HG03095 (cell line): Measurements from ENCODE around the gene HSD17B4.
"Not testable (repeated sequence)": the region's sequence is repeated elsewhere in the genome, so short reads cannot be mapped to it uniquely, and the experiment has no call there.

Experiments used
- ATAC-seq: cut with Tn5 transposase; IDR thresholded peaks from one replicate; pipeline ENCODE4 v1.9.1; 2021; ENCODE audit warnings: moderate library complexity; ENCODE audit not compliant: unreplicated experiment

HSD17B4 gene

DNA sequence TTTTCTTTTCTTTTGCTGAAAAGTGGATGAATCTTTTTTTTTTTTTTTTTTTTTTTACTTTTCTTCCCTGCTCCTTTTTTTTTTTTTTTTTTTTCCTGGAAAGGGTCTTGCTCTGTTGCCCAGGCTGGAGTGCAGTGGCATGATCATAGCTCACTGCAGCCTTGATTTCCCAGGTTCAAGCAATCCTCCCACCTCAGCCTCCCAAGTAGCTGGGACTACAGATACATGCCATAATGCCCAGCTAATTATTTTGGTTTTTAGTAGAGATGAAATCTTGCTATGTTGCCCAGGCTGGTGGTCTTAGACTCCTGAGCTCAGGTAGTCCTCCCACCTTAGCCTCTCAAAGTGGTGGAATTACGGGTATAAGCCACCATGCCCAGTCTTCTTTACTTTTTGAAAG lies 20.9 kb downstream of the HSD17B4 start:
- no peak for ATAC-seq

DNA sequence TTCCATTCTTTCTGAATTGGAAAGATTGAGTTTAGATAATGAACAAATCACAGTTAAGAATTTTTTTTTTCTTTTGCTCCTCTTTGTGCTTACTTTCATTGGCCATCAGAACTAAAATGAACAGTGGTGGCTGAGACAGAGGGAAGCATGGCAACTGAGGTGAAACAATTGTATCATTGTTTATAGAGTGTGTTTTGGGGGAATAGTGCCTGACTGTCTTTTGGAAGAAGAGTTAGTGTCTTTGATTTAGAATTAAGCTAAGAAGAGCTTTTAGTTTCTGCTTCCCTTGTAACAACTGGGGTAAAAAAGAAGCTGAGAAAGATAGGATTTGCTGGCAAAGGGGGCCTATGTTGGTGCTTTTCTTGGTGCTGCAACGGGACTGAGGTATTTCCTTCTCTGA lies 24.0 kb downstream of the HSD17B4 start:
- no peak for ATAC-seq

DNA sequence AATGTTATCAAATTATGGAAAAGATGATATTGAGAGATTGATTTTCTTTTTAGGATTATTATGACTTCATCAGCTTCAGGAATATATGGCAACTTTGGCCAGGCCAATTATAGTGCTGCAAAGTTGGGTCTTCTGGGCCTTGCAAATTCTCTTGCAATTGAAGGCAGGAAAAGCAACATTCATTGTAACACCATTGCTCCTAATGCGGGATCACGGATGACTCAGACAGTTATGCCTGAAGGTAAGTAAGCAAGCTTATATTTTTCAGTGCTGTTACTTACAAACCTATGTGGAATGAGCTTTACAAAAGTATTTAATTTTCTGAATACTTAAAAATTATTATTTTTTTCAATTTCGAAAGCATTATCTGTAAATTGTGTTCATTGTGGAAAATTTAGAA lies 26.5 kb downstream of the HSD17B4 start:
- no peak for ATAC-seq

DNA sequence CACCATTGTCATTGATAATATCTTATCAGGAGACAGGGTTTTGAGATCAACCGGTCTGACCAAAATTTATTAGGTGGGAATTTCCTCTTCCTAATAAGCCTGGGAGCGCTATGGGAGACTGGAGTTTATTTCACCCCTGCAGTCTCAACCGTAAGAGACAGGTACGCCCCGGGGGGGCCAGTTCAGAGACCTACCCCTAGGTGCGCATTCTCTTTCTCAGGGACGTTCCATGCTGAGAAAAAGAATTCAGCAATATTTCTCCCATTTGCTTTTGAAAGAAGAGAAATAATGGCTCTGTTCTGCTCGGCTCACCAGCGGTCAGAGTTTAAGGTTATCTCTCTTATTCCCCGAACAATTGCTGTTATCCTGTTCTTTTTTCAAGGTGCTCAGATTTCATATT lies 28.3 kb downstream of the HSD17B4 start:
- not testable (repeated sequence) for ATAC-seq

DNA sequence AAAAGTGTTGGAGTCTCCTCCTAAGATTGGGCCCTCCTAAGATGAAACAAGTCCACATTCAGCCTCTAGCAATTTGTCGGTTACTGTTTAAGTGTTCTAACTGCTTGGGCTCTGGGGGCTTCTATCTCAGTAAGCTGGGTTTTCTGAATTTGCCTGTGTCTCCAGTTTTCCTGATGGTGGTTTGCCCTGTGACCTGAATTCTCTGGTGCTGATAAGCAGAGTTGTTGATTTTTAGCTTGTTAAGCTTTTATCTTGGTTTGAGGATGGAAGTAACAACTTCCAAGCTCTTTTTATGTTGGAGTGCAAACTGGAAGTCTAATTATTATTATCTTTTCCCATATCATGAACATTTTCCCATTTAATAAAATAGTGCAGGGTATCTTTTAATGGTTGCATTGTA lies 30.9 kb downstream of the HSD17B4 start:
- no peak for ATAC-seq

DNA sequence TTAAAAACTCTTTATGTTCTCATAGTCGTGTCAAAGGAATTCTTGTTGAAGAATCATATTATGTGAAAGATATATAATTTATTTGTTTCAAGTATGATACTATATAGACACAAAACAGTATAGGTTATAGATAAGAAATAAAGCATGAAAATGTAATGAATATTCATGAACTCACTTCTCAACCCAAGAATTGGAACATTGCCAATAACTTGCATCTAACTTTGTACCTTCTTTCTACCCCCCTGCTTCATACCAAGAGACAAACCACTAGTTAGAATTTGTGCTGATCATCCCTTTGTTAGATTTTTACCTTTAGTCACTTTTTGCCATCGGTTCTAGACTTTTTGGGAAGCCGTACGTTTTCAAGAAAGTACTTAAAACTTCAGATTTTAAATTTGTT lies 32.6 kb downstream of the HSD17B4 start:
- no peak for ATAC-seq

DNA sequence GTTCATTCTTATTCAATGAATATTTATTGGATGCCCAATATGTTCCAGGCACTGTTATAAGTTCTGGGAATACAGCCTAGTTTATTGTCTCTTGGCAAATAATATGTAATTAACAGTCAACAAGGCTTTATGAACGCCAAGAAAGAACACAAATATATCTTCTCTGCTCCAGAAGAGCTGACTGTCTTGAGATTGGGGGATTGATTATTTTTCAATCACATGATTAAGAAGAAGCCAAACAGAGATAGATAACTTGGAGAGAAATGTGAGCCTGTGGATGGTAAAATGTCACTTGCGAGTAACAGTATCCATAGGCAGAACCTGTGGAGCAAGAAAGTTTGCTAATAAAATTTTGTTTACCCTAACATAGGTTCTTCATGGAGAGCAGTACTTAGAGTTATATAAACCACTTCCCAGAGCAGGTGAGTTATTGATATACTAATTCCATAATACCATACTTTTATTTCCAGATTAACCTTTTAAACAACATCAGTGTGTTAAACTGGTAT lies 49.4 kb downstream of the HSD17B4 start:
- ATAC-seq, result no peak

DNA sequence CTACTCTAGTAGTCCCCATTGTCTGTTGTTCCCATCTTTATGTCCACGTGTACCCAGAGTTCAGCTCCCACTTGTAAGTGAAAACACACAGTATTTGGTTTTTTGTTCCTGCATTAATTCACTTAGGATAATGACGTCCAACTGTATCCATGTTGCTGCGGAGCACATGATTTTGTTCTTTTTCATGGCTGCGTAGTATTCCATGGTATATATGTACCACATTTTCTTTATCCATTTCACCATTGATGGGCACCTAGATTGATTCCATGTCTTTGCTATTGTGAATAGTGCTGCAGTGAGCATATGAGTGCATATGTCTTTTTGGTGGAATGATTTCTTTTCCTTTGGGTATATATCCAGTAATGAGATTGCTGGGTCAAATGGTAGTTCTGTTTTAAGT lies 51.6 kb downstream of the HSD17B4 start:
- not testable (repeated sequence) for ATAC-seq

DNA sequence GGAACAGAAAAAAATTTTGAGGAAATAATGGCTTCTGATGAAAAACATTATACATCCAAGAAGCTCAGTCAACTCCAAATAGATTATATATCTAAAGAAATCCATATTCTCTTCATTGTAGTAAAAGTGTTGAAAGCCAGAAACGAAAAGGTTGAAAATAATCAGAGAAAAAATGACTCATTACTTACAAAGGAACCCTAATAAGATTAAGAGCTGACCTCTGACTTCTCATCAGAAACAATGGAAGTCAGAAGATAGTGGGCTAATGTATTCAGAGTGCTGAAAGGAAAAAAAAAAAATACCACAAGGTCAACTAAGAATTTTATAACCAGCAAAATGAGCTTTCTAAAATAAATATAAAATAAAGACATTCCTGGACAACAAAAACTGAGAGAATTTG lies 60.0 kb downstream of the HSD17B4 start:
- no peak for ATAC-seq

DNA sequence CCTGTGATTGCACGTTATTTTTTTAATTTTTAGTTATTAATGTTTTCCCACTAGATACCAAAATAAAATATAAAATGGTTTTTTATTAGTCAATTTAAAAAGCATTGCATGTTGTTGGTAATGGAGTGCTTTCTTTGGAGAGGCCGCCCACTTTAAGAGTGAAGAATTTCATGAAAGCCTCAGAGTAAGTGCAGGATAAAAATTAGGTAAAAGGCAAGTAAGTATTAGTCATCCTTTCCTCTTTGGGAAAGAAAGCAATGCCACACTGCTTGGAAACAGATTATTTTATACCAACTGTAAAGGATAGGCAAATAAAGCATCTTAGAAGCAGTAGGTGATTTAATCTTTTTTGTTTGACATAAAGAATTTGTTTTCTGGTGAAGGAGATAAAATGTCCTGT lies 62.9 kb downstream of the HSD17B4 start:
- no peak for ATAC-seq

DNA sequence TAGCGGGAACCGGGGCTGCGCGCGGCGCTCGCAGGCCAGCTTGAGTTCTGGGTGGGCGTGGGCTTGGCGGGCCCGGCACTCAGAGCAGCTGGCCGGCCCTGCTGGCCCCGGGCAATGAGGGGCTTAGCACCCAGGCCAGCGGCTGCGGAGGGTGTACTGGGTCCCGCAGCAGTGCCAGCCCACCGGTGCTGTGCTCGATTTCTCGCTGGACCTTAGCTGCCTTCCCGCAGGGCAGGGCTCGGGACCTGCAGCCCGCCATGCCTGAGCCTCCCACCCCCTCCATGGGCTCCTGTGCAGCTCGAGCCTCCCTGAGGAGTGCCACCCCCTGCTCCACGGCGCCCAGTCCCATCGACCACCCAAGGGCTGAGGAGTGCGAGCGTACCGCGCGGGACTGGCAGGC lies 64.8 kb downstream of the HSD17B4 start:
- ATAC-seq, result not testable (repeated sequence)

DNA sequence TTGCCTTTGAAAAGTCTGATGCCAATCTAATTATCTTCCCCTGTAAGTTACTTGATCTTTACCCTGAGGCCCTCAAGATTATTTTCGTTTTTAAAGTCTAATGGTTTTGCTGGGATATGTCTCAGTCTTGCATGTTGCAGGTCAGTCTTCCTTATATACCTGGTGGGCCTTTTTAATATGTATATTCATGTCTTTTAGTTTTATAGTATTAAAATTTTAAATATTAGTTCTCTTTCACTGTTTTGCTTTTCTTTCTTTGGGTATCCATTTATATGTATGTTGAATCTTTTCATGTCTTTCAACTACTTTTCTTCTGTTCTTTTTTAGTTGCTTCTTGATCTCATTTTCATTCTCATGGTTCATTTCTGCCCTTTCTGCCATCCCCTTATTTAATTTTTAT lies 68.9 kb downstream of the HSD17B4 start:
- ATAC-seq, result no peak

DNA sequence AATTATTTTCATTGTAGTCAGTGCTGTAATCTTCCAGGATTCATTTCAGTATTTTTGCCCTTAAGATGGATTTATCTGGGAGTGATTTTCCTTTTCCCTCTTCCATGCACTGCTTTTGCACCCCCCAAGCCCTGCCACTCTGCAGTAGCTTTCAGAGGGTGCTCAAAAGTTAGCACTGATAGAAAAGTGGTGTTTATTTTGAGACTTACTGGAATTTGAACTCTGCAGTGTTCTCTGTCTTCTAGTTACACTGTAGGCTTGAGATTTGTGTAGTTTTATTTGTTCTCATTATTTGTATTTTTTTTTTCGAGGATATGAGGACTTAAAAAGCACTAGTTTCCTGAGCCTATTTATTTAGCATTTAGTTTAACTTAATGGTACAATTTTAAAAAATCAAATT lies 70.5 kb downstream of the HSD17B4 start:
- no peak for ATAC-seq

DNA sequence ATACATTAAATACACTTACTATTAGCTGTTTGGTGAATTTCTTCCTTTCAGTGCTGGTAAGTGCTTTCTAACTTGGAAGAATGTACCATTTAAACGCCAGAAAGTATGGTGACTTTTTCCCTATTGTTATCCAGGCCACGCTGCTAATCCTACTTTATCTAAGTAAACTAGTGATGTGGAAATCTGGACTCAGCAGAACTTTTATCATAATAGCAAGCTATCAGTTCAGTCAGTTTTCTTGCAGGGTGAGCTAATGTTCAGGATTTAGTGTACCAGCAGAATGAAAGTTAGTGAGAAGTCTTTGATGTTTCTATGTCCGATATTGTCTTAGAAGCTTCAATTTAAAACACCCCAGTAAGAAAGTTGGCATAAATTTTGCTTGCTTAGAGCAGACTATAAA lies 72.2 kb downstream of the HSD17B4 start:
- no peak for ATAC-seq

DNA sequence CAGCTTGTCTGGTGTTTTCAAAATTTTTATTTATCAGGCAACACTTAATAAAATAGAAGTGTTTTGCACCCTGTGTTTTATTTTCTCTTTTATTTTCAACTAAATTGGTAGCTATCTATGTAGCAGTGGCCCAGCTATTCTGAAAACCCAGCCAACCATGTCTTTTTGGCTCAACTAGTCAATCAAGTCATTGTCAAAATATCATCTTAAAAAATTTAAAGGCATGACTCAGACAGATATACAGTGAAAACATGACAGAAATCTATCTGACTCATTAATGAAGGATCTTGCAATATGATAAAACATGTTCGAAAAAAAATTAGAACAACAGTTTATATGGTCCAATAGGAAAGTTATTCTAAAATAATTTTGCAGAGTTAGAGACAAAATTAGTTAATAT lies 75.1 kb downstream of the HSD17B4 start:
- no peak for ATAC-seq

DNA sequence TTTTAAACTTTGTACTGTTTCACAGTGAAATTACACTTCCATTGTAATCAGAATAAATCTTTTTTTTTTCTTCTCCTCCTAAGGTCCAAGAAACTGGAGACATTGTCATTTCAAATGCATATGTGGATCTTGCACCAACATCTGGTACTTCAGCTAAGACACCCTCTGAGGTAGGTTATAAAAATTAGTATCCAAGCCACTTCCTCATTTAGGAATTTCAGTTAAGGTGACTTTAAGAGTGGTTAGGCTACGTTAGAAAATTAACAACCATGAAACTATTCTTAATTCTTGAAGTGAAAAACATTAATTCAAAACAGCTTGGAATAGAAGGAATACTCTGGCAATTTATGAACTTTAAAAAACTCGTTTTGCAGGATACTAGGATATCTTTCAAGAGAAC lies 77.5 kb downstream of the HSD17B4 start:
- ATAC-seq, result no peak

DNA sequence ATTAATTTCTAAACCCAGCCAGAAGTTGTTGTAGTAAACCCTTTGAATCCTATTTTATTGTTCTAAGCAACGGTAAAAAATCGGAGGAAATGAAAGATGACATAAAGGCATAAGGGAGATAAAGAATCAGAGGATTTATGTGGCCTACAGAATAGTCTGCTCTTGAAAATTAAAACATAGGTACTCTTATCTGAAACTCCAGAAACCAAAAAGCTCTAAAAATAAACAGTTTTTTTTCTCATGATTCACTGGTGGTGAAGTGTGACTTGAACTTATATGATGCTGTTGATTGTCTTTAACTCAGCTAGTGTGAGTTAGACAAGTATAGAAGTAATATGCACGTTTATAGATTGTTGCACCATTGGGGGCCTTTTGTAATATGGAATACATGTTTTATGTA lies 80.3 kb downstream of the HSD17B4 start:
- ATAC-seq, result no peak

DNA sequence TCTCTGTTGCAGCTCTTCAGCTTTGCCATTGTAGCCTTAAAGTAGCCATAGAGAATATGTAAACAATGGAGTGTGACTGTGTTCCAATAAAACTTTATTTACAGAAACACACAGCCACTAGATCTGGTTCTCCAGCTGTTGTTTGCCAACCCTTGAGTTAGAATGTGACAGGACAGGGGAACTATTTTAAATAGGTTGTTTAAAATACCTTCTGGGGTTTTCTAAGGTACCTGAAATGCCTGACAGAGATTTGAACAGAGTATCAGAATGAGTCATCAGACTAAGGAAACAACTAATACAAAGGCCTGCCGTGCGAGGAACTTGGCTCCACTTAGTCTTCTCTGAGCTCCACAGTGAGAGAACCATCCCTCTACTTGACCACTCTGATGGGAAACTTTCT lies 85.4 kb downstream of the HSD17B4 start:
- ATAC-seq, result peak; percentile 99

DNA sequence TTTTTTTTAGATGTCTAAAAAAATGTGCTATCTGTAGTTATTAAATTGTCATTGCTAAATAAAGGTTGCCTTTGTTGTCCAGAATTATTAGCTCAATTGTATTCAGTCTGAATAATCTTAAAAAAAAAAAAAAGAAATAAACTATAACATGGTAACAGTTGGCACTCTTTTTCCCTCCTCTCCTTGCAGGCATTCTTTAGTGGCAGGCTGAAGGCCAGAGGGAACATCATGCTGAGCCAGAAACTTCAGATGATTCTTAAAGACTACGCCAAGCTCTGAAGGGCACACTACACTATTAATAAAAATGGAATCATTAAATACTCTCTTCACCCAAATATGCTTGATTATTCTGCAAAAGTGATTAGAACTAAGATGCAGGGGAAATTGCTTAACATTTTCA lies 89.4 kb downstream of the HSD17B4 start:
- no peak for ATAC-seq

DNA sequence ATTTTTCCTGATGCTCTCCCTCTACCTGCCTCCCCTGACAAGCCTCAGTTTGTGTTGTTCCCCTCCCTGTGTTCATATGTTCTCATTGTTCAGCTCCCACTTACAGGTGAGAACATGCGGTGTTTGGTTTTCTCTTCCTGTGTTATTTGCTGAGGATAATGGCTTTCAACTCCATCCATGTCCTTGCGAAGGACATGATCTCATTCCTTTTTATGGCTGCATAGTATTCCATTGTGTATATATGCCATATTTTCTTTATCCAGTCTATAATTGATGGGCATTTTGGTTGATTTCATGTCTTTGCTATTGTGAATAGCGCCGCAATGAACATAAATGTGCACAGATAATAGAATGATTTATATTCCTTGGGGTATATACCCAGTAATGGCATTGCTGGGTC lies 99.5 kb downstream of the HSD17B4 start:
- ATAC-seq, result no peak

DNA sequence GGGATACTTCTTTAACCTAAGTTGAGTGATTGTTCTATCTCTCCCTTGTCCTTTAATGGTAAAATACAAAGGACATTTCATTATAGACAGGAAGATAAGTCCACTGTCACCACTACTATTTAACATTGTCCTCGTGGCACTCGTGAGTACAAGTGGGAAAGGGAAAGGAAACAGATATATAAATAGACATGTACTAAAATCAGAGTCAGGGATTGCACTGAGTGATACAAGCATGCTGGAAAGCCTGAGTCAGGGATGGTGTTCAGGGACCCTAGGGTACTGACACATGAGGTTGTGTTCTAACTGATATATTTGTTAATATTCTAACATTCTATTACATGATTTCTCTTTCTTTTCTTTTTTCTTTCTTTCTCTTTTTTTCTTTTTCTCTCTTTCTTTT lies 102.3 kb downstream of the HSD17B4 start:
- ATAC-seq, result no peak

DNA sequence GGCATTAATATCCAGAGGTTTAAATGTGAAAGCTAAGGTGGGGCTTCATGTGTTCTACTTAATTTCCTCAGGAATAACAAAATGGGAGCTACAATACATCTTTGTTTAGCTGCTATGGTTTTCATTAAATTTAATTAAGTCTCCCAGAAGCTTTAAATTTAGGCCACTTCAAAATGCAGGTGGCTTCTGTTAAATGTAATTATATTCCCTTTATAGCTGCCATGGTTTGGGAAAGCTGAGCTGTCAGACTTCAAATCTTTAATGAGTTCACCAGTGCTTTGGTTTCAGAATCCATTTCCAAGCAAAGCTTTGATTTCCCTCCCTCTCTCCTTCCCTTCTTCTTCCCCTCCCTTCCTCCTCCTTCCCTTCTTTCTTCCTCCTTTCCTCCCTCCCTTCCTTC lies 118.6 kb downstream of the HSD17B4 start:
- no peak for ATAC-seq

DNA sequence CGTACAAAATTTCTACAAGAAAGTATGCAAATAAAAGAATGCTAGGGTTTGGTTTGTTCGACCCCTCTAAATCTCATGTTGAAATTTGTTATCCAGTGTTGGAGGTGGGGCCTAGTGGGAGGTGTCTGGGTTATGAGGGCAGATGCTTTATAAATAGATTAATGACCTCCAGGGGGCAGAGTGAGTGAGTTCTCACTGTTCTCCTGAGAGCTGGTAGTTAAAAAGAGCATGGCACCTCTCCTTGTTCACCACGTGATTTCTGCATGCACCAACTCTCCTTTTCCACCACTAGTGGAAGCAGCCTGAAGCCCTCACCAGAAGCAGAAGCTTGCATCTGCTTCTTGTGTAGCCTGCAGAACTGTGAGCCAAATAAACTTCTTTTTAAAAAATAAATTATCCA lies 126.6 kb downstream of the HSD17B4 start:
- ATAC-seq, result peak; percentile 60

DNA sequence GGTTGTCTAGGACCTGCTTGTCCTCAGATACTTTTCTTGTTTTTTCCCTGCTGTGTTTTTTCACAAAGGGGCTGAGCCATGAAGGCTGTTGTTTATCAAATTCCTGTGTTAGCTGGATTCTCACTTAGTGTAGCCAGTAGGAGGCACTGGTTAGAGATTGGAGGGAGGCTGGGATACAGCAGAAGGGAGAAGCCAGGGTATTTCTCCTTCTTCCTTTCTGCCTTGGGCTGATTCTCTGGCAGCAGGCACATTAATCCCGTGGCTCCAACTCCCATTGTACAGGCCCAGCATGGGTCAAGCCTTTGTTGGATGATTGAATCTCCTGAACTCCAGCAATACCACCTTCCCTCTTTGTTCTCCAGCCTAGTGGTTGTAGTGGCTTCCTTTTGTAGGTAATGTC lies 130.7 kb downstream of the HSD17B4 start:
- no peak for ATAC-seq
